C4-2B (cell line): Measurements from ENCODE around the gene TRANK1.

Experiments used
- ZFX ChIP-seq: fragments of 450-650 bp; IDR thresholded peaks from 2 replicates; pipeline ENCODE4 v1.6.1; 2017
- TF ChIP-seq, protein P1 (sequence below): fragments of 450-650 bp; conservative IDR thresholded peaks from 2 replicates; pipeline ENCODE4 v1.5.1; 2017; ENCODE audit warnings: mild to moderate bottlenecking

DNA sequence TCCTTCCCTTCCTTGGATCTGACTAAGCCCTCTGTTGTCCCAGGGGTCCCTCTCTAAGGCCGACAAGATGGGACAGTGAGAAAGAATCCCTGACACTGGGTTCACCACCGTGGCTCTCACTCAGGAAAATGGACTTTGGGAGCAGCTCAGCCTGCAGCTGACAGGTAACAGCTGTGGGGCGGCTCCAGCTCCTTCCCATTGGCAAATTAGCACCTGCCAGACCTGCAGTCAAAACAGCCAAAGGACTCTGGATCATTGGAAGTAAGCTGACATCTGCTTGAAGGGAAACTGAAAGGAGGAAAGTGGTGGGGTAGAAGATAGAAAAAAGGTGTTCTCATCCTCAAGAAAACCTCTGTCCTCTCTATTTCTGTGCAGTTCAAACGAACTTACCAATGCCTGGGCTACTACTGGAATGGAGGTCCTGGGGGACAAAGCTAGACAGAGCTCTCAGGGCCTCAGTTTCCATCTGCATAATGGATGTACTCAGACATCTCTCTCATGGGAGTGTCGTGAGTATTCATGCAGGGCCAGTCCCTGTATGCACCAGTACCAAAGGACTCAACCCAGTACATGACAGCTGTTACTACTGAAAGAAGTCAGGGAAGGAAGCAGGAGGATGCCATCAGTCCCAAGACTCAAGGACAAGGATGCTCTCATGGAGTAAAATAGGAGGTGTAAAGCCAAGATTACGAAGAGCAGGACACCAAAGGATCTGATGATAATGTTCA lies 126.9 kb downstream of the TRANK1 start:
- TF ChIP-seq, protein P1, sequence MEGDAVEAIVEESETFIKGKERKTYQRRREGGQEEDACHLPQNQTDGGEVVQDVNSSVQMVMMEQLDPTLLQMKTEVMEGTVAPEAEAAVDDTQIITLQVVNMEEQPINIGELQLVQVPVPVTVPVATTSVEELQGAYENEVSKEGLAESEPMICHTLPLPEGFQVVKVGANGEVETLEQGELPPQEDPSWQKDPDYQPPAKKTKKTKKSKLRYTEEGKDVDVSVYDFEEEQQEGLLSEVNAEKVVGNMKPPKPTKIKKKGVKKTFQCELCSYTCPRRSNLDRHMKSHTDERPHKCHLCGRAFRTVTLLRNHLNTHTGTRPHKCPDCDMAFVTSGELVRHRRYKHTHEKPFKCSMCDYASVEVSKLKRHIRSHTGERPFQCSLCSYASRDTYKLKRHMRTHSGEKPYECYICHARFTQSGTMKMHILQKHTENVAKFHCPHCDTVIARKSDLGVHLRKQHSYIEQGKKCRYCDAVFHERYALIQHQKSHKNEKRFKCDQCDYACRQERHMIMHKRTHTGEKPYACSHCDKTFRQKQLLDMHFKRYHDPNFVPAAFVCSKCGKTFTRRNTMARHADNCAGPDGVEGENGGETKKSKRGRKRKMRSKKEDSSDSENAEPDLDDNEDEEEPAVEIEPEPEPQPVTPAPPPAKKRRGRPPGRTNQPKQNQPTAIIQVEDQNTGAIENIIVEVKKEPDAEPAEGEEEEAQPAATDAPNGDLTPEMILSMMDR, result no peak
- TF ChIP-seq ZFX, result no peak
